ENCODE data around the gene RALA. TPM values are rescaled to one million over a fixed set of nuclear protein-coding genes. Genes with fewer than 3 reads are reported as not detected.
"Not testable (repeated sequence)": the region's sequence is repeated elsewhere in the genome, so short reads cannot be mapped to it uniquely, and the experiment has no call there.

RALA gene
- total RNA-seq, 4 donors from 2014 or later, result 9.2 to 11.6 (median 10.7) TPM

- in situ Hi-C loops (cut with MboI; ENCODE audit: low sequenced_read_pairs in 4 of 4) (no loop called here), intact Hi-C loops (cut with DNase I; ENCODE audit: low total_unique reads) (no loop called here)
- no peak for DNase-seq
- Histone ChIP-seq H3K4me1 (peaks cover 25 to 27% of the 10 kb centered on the region in 2 donors), H3K27ac (no peak overlapping the region), H3K36me3 (peaks cover 0 to 11% of the 10 kb centered on the region in 2 donors), H3K4me3 (no peak overlapping the region), H3K27me3 (no peaks in the 10 kb centered on the region), H3K9me3 (no peaks in the 10 kb centered on the region)
- no peak for ATAC-seq
- no peak for TF ChIP-seq CTCF (IDR thresholded peaks at IDR 0.05 in 4 of 5, conservative IDR thresholded peaks at IDR 0.05 in 1 of 5)
- TF ChIP-seq POLR2A (IDR thresholded peaks at IDR 0.05), result no peak
These were observed 63.0 kb downstream of the RALA start for GRCh38 chr7:39686261-39686924.

GRCh38 chr7:39688611-39689480 is 65.5 kb downstream of the RALA start:
- H3K36me3 ChIP-seq, result peaks cover 0 to 27% of the 10 kb centered on the region in 2 donors
- H3K27ac ChIP-seq, result no peak overlapping the region
- no peak for ATAC-seq

GRCh38 chr7:39691821-39692220 is 68.4 kb downstream of the RALA start:
- ATAC-seq (no peak), DNase-seq (no peak)
- H3K27ac ChIP-seq, result no peak overlapping the region
- no peaks in the 10 kb centered on the region for H3K4me1 ChIP-seq
- peaks cover 0 to 39% of the 10 kb centered on the region in 2 donors for H3K36me3 ChIP-seq
- H3K27me3 ChIP-seq, result no peaks in the 10 kb centered on the region
- intact Hi-C loops (cut with DNase I; ENCODE audit: low total_unique reads), result no loop called here
- no peaks in the 10 kb centered on the region for H3K9me3 ChIP-seq
- TF ChIP-seq POLR2A (IDR thresholded peaks at IDR 0.05) (no peak), CTCF (IDR thresholded peaks at IDR 0.05 in 4 of 5, conservative IDR thresholded peaks at IDR 0.05 in 1 of 5) (no peak)
- in situ Hi-C loops (cut with MboI; ENCODE audit: low sequenced_read_pairs in 4 of 4), result no loop called here
- H3K4me3 ChIP-seq, result no peak overlapping the region

More at GRCh38 chr7:39688611-39689480, 65.5 kb downstream of the RALA start:
- no peaks in the 10 kb centered on the region for H3K9me3 ChIP-seq
- no peak for DNase-seq
- H3K4me3 ChIP-seq, result no peak overlapping the region
- in situ Hi-C loops (cut with MboI; ENCODE audit: low sequenced_read_pairs in 4 of 4) (no loop called here), intact Hi-C loops (cut with DNase I; ENCODE audit: low total_unique reads) (no loop called here)
- H3K27me3 ChIP-seq, result no peaks in the 10 kb centered on the region
- peaks cover under 1 to 4% of the 10 kb centered on the region in 2 donors for H3K4me1 ChIP-seq
- TF ChIP-seq POLR2A (IDR thresholded peaks at IDR 0.05) (no peak), CTCF (IDR thresholded peaks at IDR 0.05 in 4 of 5, conservative IDR thresholded peaks at IDR 0.05 in 1 of 5) (no peak)

- H3K36me3 ChIP-seq, result peaks cover 0 to 51% of the 10 kb centered on the region in 2 donors
- DNase-seq; ATAC-seq; H3K4me1 ChIP-seq; H3K27ac ChIP-seq; H3K27me3 ChIP-seq; H3K4me3 ChIP-seq; intact Hi-C loops (cut with DNase I; ENCODE audit: low total_unique reads); in situ Hi-C loops (cut with MboI; ENCODE audit: low sequenced_read_pairs in 4 of 4); H3K9me3 ChIP-seq: not testable (repeated sequence)
These were observed 69.7 kb downstream of the RALA start for GRCh38 chr7:39693086-39693485.

GRCh38 chr7:39693812-39694211 is 70.4 kb downstream of the RALA start:
- no peaks in the 10 kb centered on the region for H3K27me3 ChIP-seq
- no peaks in the 10 kb centered on the region for H3K9me3 ChIP-seq
- DNase-seq, result no peak
- in situ Hi-C loops (cut with MboI; ENCODE audit: low sequenced_read_pairs in 4 of 4) (no loop called here), intact Hi-C loops (cut with DNase I; ENCODE audit: low total_unique reads) (no loop called here)
- H3K27ac ChIP-seq, result no peak overlapping the region
- no peak for TF ChIP-seq CTCF (IDR thresholded peaks at IDR 0.05 in 4 of 5, conservative IDR thresholded peaks at IDR 0.05 in 1 of 5)
- TF ChIP-seq POLR2A (IDR thresholded peaks at IDR 0.05), result no peak
- no peak for ATAC-seq
- no peak overlapping the region for H3K4me3 ChIP-seq
- no peaks in the 10 kb centered on the region for H3K4me1 ChIP-seq
- H3K36me3 ChIP-seq, result peaks cover 0 to 58% of the 10 kb centered on the region in 2 donors
